ENCODE measurements around the gene TPSG1. TPM values are rescaled to one million over a fixed set of nuclear protein-coding genes. Genes with fewer than 3 reads are reported as not detected.

The TPSG1 gene
- total RNA-seq, 3 donors from 2014 or later (not counting 1 experiment from before 2014, with no cell fraction given), result 0.40 TPM; not detected in 2

GRCh38 chr16:1218930-1219611 is 6.0 kb downstream of the TPSG1 start:
- Histone ChIP-seq H3K4me3 (ENCODE audit: low read length) (no peak overlapping the region), H3K27ac (ENCODE audit: low read length) (no peak overlapping the region), H3K4me1 (ENCODE audit: control insufficient read depth, insufficient read depth, low read length) (no peaks in the 10 kb centered on the region), H3K36me3 (ENCODE audit: control insufficient read depth, insufficient read depth, low read length) (no peaks in the 10 kb centered on the region), H3K27me3 (ENCODE audit: control insufficient read depth, insufficient read depth, low read length) (no peaks in the 10 kb centered on the region), H3K9me3 (ENCODE audit: control insufficient read depth, insufficient read depth, low read length) (no peaks in the 10 kb centered on the region)
- intact Hi-C loops (cut with micrococcal nuclease), result no loop called here
- Mint-ChIP-seq H3K27me3 (ENCODE audit: low read depth in 2 of 2) (no peaks in the 10 kb centered on the region), H3K4me1 (peaks cover 0 to 4% of the 10 kb centered on the region in 2 donors), H3K9me3 (no peaks in the 10 kb centered on the region), H3K27ac (no peak overlapping the region), H3K36me3 (no peaks in the 10 kb centered on the region), H3K4me3 (no peak overlapping the region)
- no peak for DNase-seq
- TF ChIP-seq CTCF (IDR thresholded peaks at IDR 0.05), result no peak
- 81% methylated on average over 24 of the region's 24 CpGs for WGBS (ENCODE audit: insufficient coverage)
- no peak for ATAC-seq

DNA sequence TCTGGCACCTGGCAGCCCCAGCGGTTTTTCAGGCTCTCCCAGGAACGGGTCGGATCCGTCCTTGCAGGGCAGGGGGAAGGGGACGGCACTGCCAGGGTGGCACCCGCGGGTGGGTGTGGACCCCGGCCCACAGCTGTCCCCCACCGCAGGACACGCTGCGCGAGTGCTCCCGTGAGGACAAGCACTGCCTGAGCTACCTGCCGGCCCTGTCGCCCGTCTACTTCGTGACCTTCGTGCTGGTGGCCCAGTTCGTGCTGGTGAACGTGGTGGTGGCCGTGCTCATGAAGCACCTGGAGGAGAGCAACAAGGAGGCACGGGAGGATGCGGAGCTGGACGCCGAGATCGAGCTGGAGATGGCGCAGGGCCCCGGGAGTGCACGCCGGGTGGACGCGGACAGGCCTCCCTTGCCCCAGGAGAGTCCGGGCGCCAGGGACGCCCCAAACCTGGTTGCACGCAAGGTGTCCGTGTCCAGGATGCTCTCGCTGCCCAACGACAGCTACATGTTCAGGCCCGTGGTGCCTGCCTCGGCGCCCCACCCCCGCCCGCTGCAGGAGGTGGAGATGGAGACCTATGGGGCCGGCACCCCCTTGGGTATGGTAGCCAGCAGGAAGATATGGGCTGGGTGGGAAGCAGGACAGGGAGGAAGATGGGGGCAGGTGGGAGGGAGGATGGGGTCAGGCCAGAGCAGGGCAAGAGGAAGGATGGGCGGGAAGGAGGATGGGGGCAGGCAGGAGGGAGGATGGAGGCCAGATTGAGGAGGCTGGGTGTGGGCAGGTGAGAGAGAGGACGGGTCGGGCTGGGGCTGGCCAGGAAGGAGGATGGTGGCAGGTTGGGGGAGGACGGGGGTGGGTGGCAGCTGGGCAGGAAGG is 6.8 kb downstream of the TPSG1 start:
- WGBS (ENCODE audit: insufficient coverage), result 89% methylated on average over 49 of the region's 49 CpGs
- H3K36me3 Mint-ChIP-seq, result no peaks in the 10 kb centered on the region
- ATAC-seq, result no peak

DNA sequence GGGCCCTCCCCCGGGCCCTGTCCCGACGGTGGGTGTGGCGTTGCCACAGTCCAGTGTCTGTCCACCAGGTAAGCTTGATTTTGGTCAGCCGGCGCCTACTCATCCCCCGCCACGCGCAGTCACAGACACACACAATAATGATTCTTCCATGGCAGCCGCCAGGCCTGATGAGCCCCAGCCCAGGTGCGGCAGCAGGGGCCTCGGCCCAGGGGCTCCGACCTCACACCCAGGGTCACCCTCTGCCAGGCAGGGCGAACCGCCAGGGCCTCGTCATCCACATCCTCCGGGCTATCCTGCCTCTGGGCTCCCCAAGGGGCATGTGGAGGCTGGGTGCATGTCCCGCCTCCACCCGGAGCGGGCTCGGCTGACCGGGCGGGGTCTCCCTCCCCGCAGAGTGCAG is 7.5 kb downstream of the TPSG1 start:
- Mint-ChIP-seq H3K36me3 (no peaks in the 10 kb centered on the region), H3K27me3 (ENCODE audit: low read depth in 2 of 2) (no peaks in the 10 kb centered on the region), H3K27ac (no peak overlapping the region), H3K4me3 (no peak overlapping the region), H3K4me1 (peaks cover 0 to 4% of the 10 kb centered on the region in 2 donors), H3K9me3 (no peaks in the 10 kb centered on the region)
- Histone ChIP-seq H3K27me3 (ENCODE audit: control insufficient read depth, insufficient read depth, low read length) (no peaks in the 10 kb centered on the region), H3K9me3 (ENCODE audit: control insufficient read depth, insufficient read depth, low read length) (no peaks in the 10 kb centered on the region), H3K27ac (ENCODE audit: low read length) (no peak overlapping the region), H3K36me3 (ENCODE audit: control insufficient read depth, insufficient read depth, low read length) (no peaks in the 10 kb centered on the region), H3K4me1 (ENCODE audit: control insufficient read depth, insufficient read depth, low read length) (no peaks in the 10 kb centered on the region), H3K4me3 (ENCODE audit: low read length) (no peak overlapping the region)
- DNase-seq (no peak), ATAC-seq (no peak)
- WGBS (ENCODE audit: insufficient coverage), result 88% methylated on average over 24 of the region's 24 CpGs
- intact Hi-C loops (cut with micrococcal nuclease), result no loop called here
- no peak for TF ChIP-seq CTCF (IDR thresholded peaks at IDR 0.05)

More for the DNA sequence above, 6.8 kb downstream of the TPSG1 start:
- H3K9me3 ChIP-seq (ENCODE audit: control insufficient read depth, insufficient read depth, low read length), result no peaks in the 10 kb centered on the region
- no peak overlapping the region for H3K4me3 ChIP-seq (ENCODE audit: low read length)
- TF ChIP-seq CTCF (IDR thresholded peaks at IDR 0.05), result no peak
- H3K4me3 Mint-ChIP-seq, result no peak overlapping the region
- H3K27ac ChIP-seq (ENCODE audit: low read length), result no peak overlapping the region
- intact Hi-C loops (cut with micrococcal nuclease), result no loop called here
- no peaks in the 10 kb centered on the region for H3K4me1 ChIP-seq (ENCODE audit: control insufficient read depth, insufficient read depth, low read length)
- H3K27me3 ChIP-seq (ENCODE audit: control insufficient read depth, insufficient read depth, low read length), result no peaks in the 10 kb centered on the region
- no peaks in the 10 kb centered on the region for H3K27me3 Mint-ChIP-seq (ENCODE audit: low read depth in 2 of 2)
- no peaks in the 10 kb centered on the region for H3K36me3 ChIP-seq (ENCODE audit: control insufficient read depth, insufficient read depth, low read length)
- H3K9me3 Mint-ChIP-seq, result no peaks in the 10 kb centered on the region
- peaks cover 0 to 4% of the 10 kb centered on the region in 2 donors for H3K4me1 Mint-ChIP-seq
- H3K27ac Mint-ChIP-seq, result no peak overlapping the region
- no peak for DNase-seq

Measured in natural killer cell (primary cell).